ENCODE measurements around the gene ODAM.

Gene ODAM

GRCh38 chr4:70243091-70243490 lies 47.6 kb downstream of the ODAM start:
- H3K4me2 ChIP-seq (ENCODE audit: low read length): no peak overlapping the region
- H3K9ac ChIP-seq: no peak overlapping the region
- H3K79me2 ChIP-seq: no peaks in the 10 kb centered on the region
- no peak overlapping the region for H3K27ac ChIP-seq
- no peaks in the 10 kb centered on the region for H3K4me1 ChIP-seq
- H3K36me3 ChIP-seq (ENCODE audit: control insufficient read depth, insufficient read depth, low read length): no peaks in the 10 kb centered on the region
- H3K27me3 ChIP-seq (ENCODE audit: control insufficient read depth, insufficient read depth, low read length): no peaks in the 10 kb centered on the region
- no peak for TF ChIP-seq CTCF (IDR thresholded peaks at IDR 0.05)
- H3K4me3 ChIP-seq (ENCODE audit: low read depth, low read length): no peak overlapping the region
- no peak overlapping the region for H2AFZ ChIP-seq
- H3K9me3 ChIP-seq (ENCODE audit: control insufficient read depth, low read length): no peaks in the 10 kb centered on the region

- H3K79me2 ChIP-seq: no peaks in the 10 kb centered on the region
- no peaks in the 10 kb centered on the region for H3K36me3 ChIP-seq (ENCODE audit: control insufficient read depth, insufficient read depth, low read length)
These were observed 55.9 kb downstream of the ODAM start for GRCh38 chr4:70251250-70251944.

GRCh38 chr4:70251945-70252277 lies 56.4 kb downstream of the ODAM start:
- Histone ChIP-seq H3K4me3 (ENCODE audit: low read depth, low read length) (no peak overlapping the region), H3K27ac (no peak overlapping the region), H3K27me3 (ENCODE audit: control insufficient read depth, insufficient read depth, low read length) (no peaks in the 10 kb centered on the region), H3K79me2 (no peaks in the 10 kb centered on the region), H3K9me3 (ENCODE audit: control insufficient read depth, low read length) (no peaks in the 10 kb centered on the region), H3K4me2 (ENCODE audit: low read length) (no peak overlapping the region), H3K4me1 (no peaks in the 10 kb centered on the region), H3K9ac (no peak overlapping the region), H3K36me3 (ENCODE audit: control insufficient read depth, insufficient read depth, low read length) (no peaks in the 10 kb centered on the region), H2AFZ (no peak overlapping the region)
- TF ChIP-seq CTCF (IDR thresholded peaks at IDR 0.05): no peak

More at GRCh38 chr4:70251250-70251944, 55.9 kb downstream of the ODAM start:
- Histone ChIP-seq H3K4me1 (no peaks in the 10 kb centered on the region), H3K9ac (no peak overlapping the region), H3K9me3 (ENCODE audit: control insufficient read depth, low read length) (no peaks in the 10 kb centered on the region), H3K4me3 (ENCODE audit: low read depth, low read length) (no peak overlapping the region), H3K4me2 (ENCODE audit: low read length) (no peak overlapping the region), H3K27ac (no peak overlapping the region), H3K27me3 (ENCODE audit: control insufficient read depth, insufficient read depth, low read length) (no peaks in the 10 kb centered on the region), H2AFZ (no peak overlapping the region)
- TF ChIP-seq CTCF (IDR thresholded peaks at IDR 0.05): no peak
